ENCODE data around the gene TSSK3. TPM values are rescaled to one million over a fixed set of nuclear protein-coding genes. Genes with fewer than 3 reads are reported as not detected.

TSSK3 gene
- total and polyA plus RNA-seq, 8 donors = 0.43 to 0.92 TPM; not detected in 6

GRCh38 chr1:32336963-32337675 lies 25.2 kb upstream of the TSSK3 start:
- peak; percentile 50 to 57 for DNase-seq
- intact Hi-C loops (cut with DNase I; ENCODE audit: low total_unique reads) = no loop called here
- 31 to 67% (median 58%) methylated on average over 2 to 8 of the region's 8 CpGs for WGBS, 5 donors

GRCh38 chr1:32337855-32338636 lies 24.3 kb upstream of the TSSK3 start:
- TF ChIP-seq CTCF (IDR thresholded peaks at IDR 0.05) = no peak
- TF ChIP-seq POLR2AphosphoS5 (IDR thresholded peaks at IDR 0.05) = peak in 1 of 3 donors; percentile 5
- H3K27me3 ChIP-seq = peaks cover 0 to 3% (median 0%) of the 10 kb centered on the region in 3 donors
- intact Hi-C loops (cut with DNase I; ENCODE audit: low total_unique reads) = no loop called here
- 25 to 62% (median 32%) methylated on average over 9 to 16 of the region's 16 CpGs for WGBS, 5 donors
- no peak overlapping the region for H3K4me3 ChIP-seq
- no peaks in the 10 kb centered on the region for H3K9me3 ChIP-seq
- peak; percentile 40 to 86 for DNase-seq
- peaks cover 0 to 13% (median 5%) of the 10 kb centered on the region in 4 donors for H3K36me3 ChIP-seq
- peak overlapping the region; percentile 9 to 87 (median 38) for H3K27ac ChIP-seq
- peaks cover 30 to 81% (median 55%) of the 10 kb centered on the region in 4 donors for H3K4me1 ChIP-seq

More at GRCh38 chr1:32336963-32337675, 25.2 kb upstream of the TSSK3 start:
- Histone ChIP-seq H3K9me3 (no peaks in the 10 kb centered on the region), H3K36me3 (peaks cover 6 to 22% (median 14%) of the 10 kb centered on the region in 4 donors), H3K27ac (peak overlapping the region in 3 of 5 donors; percentile 86 to 87 (median 86)), H3K4me1 (peaks cover 30 to 81% (median 62%) of the 10 kb centered on the region in 4 donors), H3K4me3 (peak overlapping the region in 1 of 4 donors; percentile 83), H3K27me3 (peaks cover 0 to 3% (median 0%) of the 10 kb centered on the region in 3 donors)
- no peak for TF ChIP-seq POLR2AphosphoS5 (IDR thresholded peaks at IDR 0.05)
- no peak for TF ChIP-seq POLR2A (IDR thresholded peaks at IDR 0.05)
- TF ChIP-seq EP300 (IDR thresholded peaks at IDR 0.05) = no peak
- TF ChIP-seq CTCF (IDR thresholded peaks at IDR 0.05) = no peak

- 47 to 74% (median 56%) methylated on average over 14 of the region's 14 CpGs for WGBS, 5 donors
- peaks cover 30 to 75% (median 49%) of the 10 kb centered on the region in 4 donors for H3K4me1 ChIP-seq
- intact Hi-C loops (cut with DNase I; ENCODE audit: low total_unique reads) = no loop called here
These were observed 23.6 kb upstream of the TSSK3 start for GRCh38 chr1:32338637-32339145.

More at GRCh38 chr1:32338637-32339145, 23.6 kb upstream of the TSSK3 start:
- no peak for TF ChIP-seq POLR2AphosphoS5 (IDR thresholded peaks at IDR 0.05)
- TF ChIP-seq EP300 (IDR thresholded peaks at IDR 0.05) = no peak
- TF ChIP-seq POLR2A (IDR thresholded peaks at IDR 0.05) = no peak
- TF ChIP-seq CTCF (IDR thresholded peaks at IDR 0.05) = no peak
- peaks cover 0 to 6% (median under 1%) of the 10 kb centered on the region in 4 donors for H3K36me3 ChIP-seq
- no peaks in the 10 kb centered on the region for H3K9me3 ChIP-seq
- no peak overlapping the region for H3K4me3 ChIP-seq
- H3K27me3 ChIP-seq = peaks cover 0 to 3% (median 0%) of the 10 kb centered on the region in 3 donors
- peak overlapping the region; percentile 9 to 87 (median 38) for H3K27ac ChIP-seq
- peak in 1 of 2 donors; percentile 33 for DNase-seq
